OCI-LY7 (cell line): ENCODE results near the gene CASKIN1.
"Not testable (repeated sequence)": the region's sequence is repeated elsewhere in the genome, so short reads cannot be mapped to it uniquely, and the experiment has no call there.

Source experiments
- CTCF ChIP-seq: fragments of 200-600 bp; sonication (generic); conservative IDR thresholded peaks from 2 replicates; pipeline ENCODE4 v1.5.1; 2014; ENCODE audit warnings: mild to moderate bottlenecking, antibody characterized with exemption, low read length, moderate library complexity, mixed read lengths
- EZH2phosphoT487 ChIP-seq: fragments of 200-600 bp; sonication (generic); IDR thresholded peaks from 2 replicates; pipeline ENCODE4 v1.6.1; 2018; ENCODE audit warnings: low read depth, borderline replicate concordance, mild to moderate bottlenecking, mixed run types, antibody characterized with exemption, low read length, moderate library complexity, mixed read lengths

- TF ChIP-seq CTCF, EZH2phosphoT487: not testable (repeated sequence)
Observed at GRCh38 chr16:2129251-2129650, 67.2 kb downstream of the CASKIN1 start.
